Calu3 (cell line): ENCODE results near the gene PNPLA1. TPM values are rescaled to one million over a fixed set of nuclear protein-coding genes. Genes with fewer than 3 reads are reported as not detected.

ENCODE experiments used
- BruUV-seq: library from RNA; stranded (reverse); fragments of 400-500 nt; replicated peaks from 2 replicates; lab custom pipeline; 2021; lab: Mats Ljungman, UMichigan
- CTCF ChIA-PET: fragments of 300-600 bp; sonication (Branson Sonifier 250); formaldehyde crosslinking; loops from one replicate; lab custom pipeline; 2022; ENCODE audit warnings: antibody characterized with exemption; lab: Charles Lee
- DNase-seq: peaks from one replicate; pipeline ENCODE4 v3.0.0; 2022
- H3K27ac Mint-ChIP-seq: one replicate; pipeline ENCODE4 v1.8.0; 2022; ENCODE audit warnings: mixed read lengths; ENCODE audit not compliant: unreplicated experiment
- H3K27me3 Mint-ChIP-seq: one replicate; pipeline ENCODE4 v1.8.0; 2022; ENCODE audit warnings: mixed read lengths; ENCODE audit not compliant: unreplicated experiment
- H3K36me3 Mint-ChIP-seq: one replicate; pipeline ENCODE4 v1.8.0; 2022; ENCODE audit warnings: mild to moderate bottlenecking, moderate library complexity, mixed read lengths; ENCODE audit not compliant: insufficient read depth, unreplicated experiment
- H3K4me1 Mint-ChIP-seq: one replicate; pipeline ENCODE4 v1.8.0; 2022; ENCODE audit warnings: mild to moderate bottlenecking, low read depth, mixed read lengths; ENCODE audit not compliant: unreplicated experiment
- H3K4me3 Mint-ChIP-seq: one replicate; pipeline ENCODE4 v1.8.0; 2022; ENCODE audit warnings: mild to moderate bottlenecking, low read depth, moderate library complexity, mixed read lengths; ENCODE audit not compliant: unreplicated experiment
- H3K9me3 Mint-ChIP-seq: one replicate; pipeline ENCODE4 v1.8.0; 2022; ENCODE audit warnings: low read depth, mixed read lengths; ENCODE audit not compliant: unreplicated experiment
- CTCF ChIP-seq: fragments of 200-600 bp; IDR thresholded peaks from one replicate; pipeline ENCODE4 v1.8.0; 2022; ENCODE audit warnings: antibody characterized with exemption; ENCODE audit not compliant: unreplicated experiment
- intact Hi-C: fragments of 100-400 bp; cut with micrococcal nuclease; formaldehyde crosslinking; loops from one replicate; pipeline ENCODE4 v1.10.0; 2022; ENCODE audit not compliant: unreplicated experiment
- total RNA-seq: library from RNA; stranded (reverse); gene quantifications from 2 replicates; pipeline ENCODE4 v1.2.3, GENCODE V29; 2022

PNPLA1 gene
- total RNA-seq, 1 experiment from 2014 or later, result 0.19 TPM

GRCh38 chr6:36328600-36328999 lies 58.7 kb downstream of the PNPLA1 start:
- Mint-ChIP-seq H3K36me3 (no peaks in the 10 kb centered on the region), H3K4me1 (no peaks in the 10 kb centered on the region), H3K9me3 (no peaks in the 10 kb centered on the region), H3K4me3 (no peak overlapping the region), H3K27ac (no peak overlapping the region), H3K27me3 (peaks cover 63% of the 10 kb centered on the region)
- TF ChIP-seq CTCF, result no peak
- no TSS peak for BruUV-seq
- CTCF ChIA-PET, result no interaction called here
- intact Hi-C loops, result no loop called here
- DNase-seq, result no peak

- no TSS peak for BruUV-seq
- Mint-ChIP-seq H3K4me1 (peaks cover 6% of the 10 kb centered on the region), H3K27ac (no peak overlapping the region), H3K4me3 (no peak overlapping the region), H3K36me3 (no peaks in the 10 kb centered on the region), H3K9me3 (no peaks in the 10 kb centered on the region), H3K27me3 (peaks cover 74% of the 10 kb centered on the region)
- intact Hi-C loops, result no loop called here
- CTCF ChIA-PET, result interaction anchor here (1.0 kb wide), 1 partner anchor 11 kb away, joined by 3 read pairs; no protein-coding TSS in a partner anchor
- no peak for TF ChIP-seq CTCF
- no peak for DNase-seq
Observed at GRCh38 chr6:36329798-36330291, 60.0 kb downstream of the PNPLA1 start.

- CTCF ChIA-PET, result interaction anchor here (1.0 kb wide), 1 partner anchor 10 kb away, joined by 3 read pairs; no protein-coding TSS in a partner anchor
- Mint-ChIP-seq H3K4me1 (peaks cover 11% of the 10 kb centered on the region), H3K36me3 (no peaks in the 10 kb centered on the region), H3K27me3 (peaks cover 74% of the 10 kb centered on the region), H3K27ac (no peak overlapping the region), H3K4me3 (no peak overlapping the region), H3K9me3 (no peaks in the 10 kb centered on the region)
- intact Hi-C loops, result no loop called here
- TF ChIP-seq CTCF, result no peak
- no peak for DNase-seq
- no TSS peak for BruUV-seq
Observed at GRCh38 chr6:36330366-36330765, 60.5 kb downstream of the PNPLA1 start.

GRCh38 chr6:36331381-36331780 lies 61.5 kb downstream of the PNPLA1 start:
- Mint-ChIP-seq H3K9me3 (no peaks in the 10 kb centered on the region), H3K27ac (no peak overlapping the region), H3K4me3 (no peak overlapping the region), H3K27me3 (peaks cover 64% of the 10 kb centered on the region), H3K4me1 (peaks cover 16% of the 10 kb centered on the region), H3K36me3 (no peaks in the 10 kb centered on the region)
- no peak for TF ChIP-seq CTCF
- no TSS peak for BruUV-seq
- intact Hi-C loops, result no loop called here
- no peak for DNase-seq
- CTCF ChIA-PET, result no interaction called here
